Mesothelial cell of epicardium (in vitro differentiated cells): ENCODE measurements around the gene PRKD1. TPM values are rescaled to one million over a fixed set of nuclear protein-coding genes. Genes with fewer than 3 reads are reported as not detected.
"Not testable (repeated sequence)": the region's sequence is repeated elsewhere in the genome, so short reads cannot be mapped to it uniquely, and the experiment has no call there.

Experiments
- DNase-seq, 2 experiments: peaks; one replicate each; pipeline ENCODE4 v3.0.0; 2021; ENCODE audit warnings: low spot score in 2 of 2; ENCODE audit not compliant: unreplicated experiment in 2 of 2
- H3K27ac Mint-ChIP-seq: 2 replicates; pipeline ENCODE4 v1.8.0; 2021; ENCODE audit warnings: mixed read lengths
- H3K27me3 Mint-ChIP-seq: 2 replicates; pipeline ENCODE4 v1.8.0; 2021; ENCODE audit warnings: low read depth, mixed read lengths
- H3K36me3 Mint-ChIP-seq: 2 replicates; pipeline ENCODE4 v1.8.0; 2021; ENCODE audit warnings: mixed read lengths
- H3K4me1 Mint-ChIP-seq: 2 replicates; pipeline ENCODE4 v1.8.0; 2021; ENCODE audit warnings: mixed read lengths
- H3K4me3 Mint-ChIP-seq: 2 replicates; pipeline ENCODE4 v1.8.0; 2021; ENCODE audit warnings: mild to moderate bottlenecking, moderate library complexity, mixed read lengths
- H3K9me3 Mint-ChIP-seq: 2 replicates; pipeline ENCODE4 v1.8.0; 2021; ENCODE audit warnings: mixed read lengths
- total RNA-seq: library from RNA; stranded (reverse); gene quantifications from 3 replicates; pipeline ENCODE4 v1.2.1, GENCODE V29; 2021
- TF ChIP-seq, protein P1 (sequence below): fragments of 200-600 bp; sonication (generic); IDR thresholded peaks from one replicate; pipeline ENCODE4 v1.5.0; 2021; ENCODE audit warnings: antibody characterized with exemption; ENCODE audit not compliant: unreplicated experiment

Gene PRKD1
- total RNA-seq, 1 donor from 2014 or later, result 27.3 TPM

GRCh38 chr14:29738950-29739349 is 188.7 kb downstream of the PRKD1 start:
- H3K27ac Mint-ChIP-seq, result no peak overlapping the region
- no peak for DNase-seq
- TF ChIP-seq, protein P1, sequence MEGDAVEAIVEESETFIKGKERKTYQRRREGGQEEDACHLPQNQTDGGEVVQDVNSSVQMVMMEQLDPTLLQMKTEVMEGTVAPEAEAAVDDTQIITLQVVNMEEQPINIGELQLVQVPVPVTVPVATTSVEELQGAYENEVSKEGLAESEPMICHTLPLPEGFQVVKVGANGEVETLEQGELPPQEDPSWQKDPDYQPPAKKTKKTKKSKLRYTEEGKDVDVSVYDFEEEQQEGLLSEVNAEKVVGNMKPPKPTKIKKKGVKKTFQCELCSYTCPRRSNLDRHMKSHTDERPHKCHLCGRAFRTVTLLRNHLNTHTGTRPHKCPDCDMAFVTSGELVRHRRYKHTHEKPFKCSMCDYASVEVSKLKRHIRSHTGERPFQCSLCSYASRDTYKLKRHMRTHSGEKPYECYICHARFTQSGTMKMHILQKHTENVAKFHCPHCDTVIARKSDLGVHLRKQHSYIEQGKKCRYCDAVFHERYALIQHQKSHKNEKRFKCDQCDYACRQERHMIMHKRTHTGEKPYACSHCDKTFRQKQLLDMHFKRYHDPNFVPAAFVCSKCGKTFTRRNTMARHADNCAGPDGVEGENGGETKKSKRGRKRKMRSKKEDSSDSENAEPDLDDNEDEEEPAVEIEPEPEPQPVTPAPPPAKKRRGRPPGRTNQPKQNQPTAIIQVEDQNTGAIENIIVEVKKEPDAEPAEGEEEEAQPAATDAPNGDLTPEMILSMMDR, result no peak
- H3K4me3 Mint-ChIP-seq, result no peak overlapping the region
- H3K9me3 Mint-ChIP-seq, result no peaks in the 10 kb centered on the region
- peaks cover 22% of the 10 kb centered on the region for H3K4me1 Mint-ChIP-seq
- no peaks in the 10 kb centered on the region for H3K36me3 Mint-ChIP-seq
- H3K27me3 Mint-ChIP-seq, result no peaks in the 10 kb centered on the region

DNA sequence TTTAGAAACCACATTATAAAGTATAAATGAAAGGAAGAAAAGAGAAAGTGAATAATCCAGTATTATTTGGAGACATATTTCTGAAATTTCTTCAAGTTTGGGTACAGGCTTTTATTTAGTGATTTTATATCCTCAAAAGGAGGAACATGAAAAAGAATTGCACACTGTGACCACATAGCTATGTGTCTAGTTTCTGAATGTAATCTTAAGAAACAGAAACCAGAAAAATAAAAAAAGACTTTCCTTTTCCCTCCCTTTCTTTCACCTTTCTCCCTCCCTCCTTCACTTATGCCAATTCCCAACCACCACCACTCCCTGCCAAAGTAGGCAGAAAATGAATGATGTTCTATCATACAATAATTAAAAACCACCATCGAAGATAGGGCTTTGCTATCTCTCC is 189.6 kb downstream of the PRKD1 start:
- peaks cover 16% of the 10 kb centered on the region for H3K4me1 Mint-ChIP-seq
- H3K36me3 Mint-ChIP-seq, result no peaks in the 10 kb centered on the region
- TF ChIP-seq, protein P1, result no peak
- no peaks in the 10 kb centered on the region for H3K27me3 Mint-ChIP-seq
- no peak overlapping the region for H3K27ac Mint-ChIP-seq
- H3K9me3 Mint-ChIP-seq, result no peaks in the 10 kb centered on the region
- no peak for DNase-seq
- H3K4me3 Mint-ChIP-seq, result no peak overlapping the region

DNA sequence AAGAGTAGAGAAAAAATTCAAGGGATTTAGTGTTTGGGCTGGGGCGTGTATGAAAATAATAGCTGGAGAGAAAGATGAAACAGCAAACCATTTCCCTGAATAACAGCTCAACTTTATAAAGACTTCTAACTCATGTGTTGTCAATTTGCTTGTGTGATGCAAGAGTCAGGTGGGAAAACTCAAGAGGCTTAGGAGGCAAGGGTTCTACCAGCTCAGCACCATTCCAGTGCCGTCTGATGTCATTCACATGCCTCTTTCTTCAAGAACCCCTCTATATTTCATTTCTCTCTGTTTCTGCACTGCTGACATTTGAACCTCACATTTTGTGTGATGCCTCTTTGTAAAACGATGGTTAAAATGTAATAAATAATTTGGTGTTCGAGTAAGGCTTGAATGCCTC is 192.2 kb downstream of the PRKD1 start:
- DNase-seq, result no peak
- H3K27me3 Mint-ChIP-seq, result no peaks in the 10 kb centered on the region
- H3K4me1 Mint-ChIP-seq, result peaks cover 8% of the 10 kb centered on the region
- H3K36me3 Mint-ChIP-seq, result no peaks in the 10 kb centered on the region
- H3K4me3 Mint-ChIP-seq, result no peak overlapping the region
- TF ChIP-seq, protein P1, result no peak
- no peak overlapping the region for H3K27ac Mint-ChIP-seq
- peaks cover 3% of the 10 kb centered on the region for H3K9me3 Mint-ChIP-seq

DNA sequence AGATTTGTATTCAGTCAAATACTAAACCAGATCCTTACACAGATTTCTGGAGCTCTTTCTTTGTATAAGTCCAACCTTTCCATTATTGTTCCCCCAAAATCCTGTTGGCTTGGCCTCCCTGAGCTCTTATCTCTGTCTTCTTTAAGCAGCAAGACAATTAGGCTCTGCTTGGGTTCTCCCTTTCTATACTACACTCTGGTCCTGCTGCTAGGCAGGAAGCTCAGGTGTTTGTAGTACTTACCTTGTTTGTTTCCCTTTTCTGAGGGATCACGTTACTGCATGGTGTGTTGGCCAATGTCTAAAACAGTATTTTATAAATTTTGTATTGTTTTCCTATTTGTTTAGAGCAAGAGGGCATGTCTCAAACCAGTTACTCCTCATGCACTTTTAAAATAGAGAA is 192.9 kb downstream of the PRKD1 start:
- Mint-ChIP-seq H3K27ac (no peak overlapping the region), H3K9me3 (peaks cover 10% of the 10 kb centered on the region), H3K27me3 (no peaks in the 10 kb centered on the region)

DNA sequence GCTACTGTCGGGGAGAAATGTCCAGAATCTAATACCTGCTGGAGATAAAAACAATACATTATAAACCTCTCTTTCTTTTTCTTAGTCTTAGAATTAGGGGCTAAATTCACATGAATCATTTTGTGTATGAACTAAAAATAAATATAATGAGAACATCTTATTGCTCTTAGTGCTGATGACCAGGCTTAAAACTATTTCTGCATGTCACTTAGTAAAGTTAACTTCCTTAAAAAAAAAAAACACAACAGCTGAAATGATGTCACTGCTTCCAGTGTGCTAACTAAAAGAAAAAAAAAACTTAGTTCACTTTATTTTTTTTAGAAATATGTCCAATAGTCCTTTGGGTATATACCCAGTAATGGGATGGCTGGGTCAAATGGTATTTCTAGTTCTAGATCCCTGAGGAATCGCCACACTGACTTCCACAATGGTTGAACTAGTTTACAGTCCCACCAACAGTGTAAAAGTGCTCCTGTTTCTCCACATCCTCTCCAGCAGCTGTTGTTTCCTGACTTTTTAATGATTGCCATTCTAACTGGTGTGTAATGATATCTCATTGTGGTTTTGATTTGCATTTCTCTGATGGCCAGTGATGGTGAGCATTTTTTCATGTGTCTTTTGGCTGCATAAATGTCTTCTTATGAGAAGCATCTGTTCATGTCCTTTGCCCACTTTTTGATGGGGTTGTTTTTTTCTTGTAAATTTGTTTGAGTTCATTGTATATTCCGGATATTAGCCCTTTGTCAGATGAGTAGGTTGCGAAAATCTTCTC is 200.9 kb downstream of the PRKD1 start:
- H3K9me3 Mint-ChIP-seq, result peaks cover 10% of the 10 kb centered on the region
- not testable (repeated sequence) for H3K4me3 Mint-ChIP-seq, H3K27me3 Mint-ChIP-seq, H3K36me3 Mint-ChIP-seq, DNase-seq, H3K27ac Mint-ChIP-seq
- peaks cover 31% of the 10 kb centered on the region for H3K4me1 Mint-ChIP-seq

More for the DNA sequence above, 192.9 kb downstream of the PRKD1 start:
- DNase-seq, result no peak
- H3K4me3 Mint-ChIP-seq, result no peak overlapping the region
- peaks cover 8% of the 10 kb centered on the region for H3K4me1 Mint-ChIP-seq
- TF ChIP-seq, protein P1, result no peak
- H3K36me3 Mint-ChIP-seq, result peaks cover 1% of the 10 kb centered on the region

GRCh38 chr14:29724991-29725390 is 202.7 kb downstream of the PRKD1 start:
- Mint-ChIP-seq H3K36me3 (no peaks in the 10 kb centered on the region), H3K4me1 (peaks cover 31% of the 10 kb centered on the region), H3K9me3 (peaks cover 3% of the 10 kb centered on the region), H3K4me3 (no peak overlapping the region), H3K27me3 (no peaks in the 10 kb centered on the region), H3K27ac (no peak overlapping the region)
- no peak for DNase-seq
- TF ChIP-seq, protein P1, result no peak
